Sigmoid colon (tissue), 4 donors: Measurements from ENCODE around the gene PLVAP.

ENCODE experiments used
- CTCF ChIP-seq, 4 experiments: fragments of 450-650 bp in 3 of 4; fragments of 200-600 bp in 1 of 4; IDR thresholded peaks; one replicate each; pipeline ENCODE4 v1.5.1; 2016 to 2019; ENCODE audit warnings: antibody characterized with exemption in 4 of 4, mild to moderate bottlenecking in 3 of 4, moderate library complexity in 2 of 4
- EP300 ChIP-seq, 4 donors: sonication (generic); formaldehyde crosslinking; IDR thresholded peaks; one replicate each; pipeline ENCODE4 v1.6.1; 2017; ENCODE audit warnings: antibody characterized with exemption in 4 of 4
- POLR2AphosphoS5 ChIP-seq, 4 donors: sonication (generic); formaldehyde crosslinking; IDR thresholded peaks; one replicate each; pipeline ENCODE4 v1.6.1; 2017; ENCODE audit warnings: antibody characterized with exemption in 4 of 4

GRCh38 chr19:17318966-17319365 lies 58.2 kb downstream of the PLVAP start:
- TF ChIP-seq CTCF (IDR thresholded peaks at IDR 0.05) (no peak), EP300 (IDR thresholded peaks at IDR 0.05) (no peak), POLR2AphosphoS5 (IDR thresholded peaks at IDR 0.05) (no peak)
